Esophagus muscularis mucosa (tissue), 4 donors: Measurements from ENCODE around the gene GNB4.

Source experiments
- EP300 ChIP-seq: sonication (generic); formaldehyde crosslinking; IDR thresholded peaks from one replicate; pipeline ENCODE4 v1.6.1; 2017; ENCODE audit warnings: antibody characterized with exemption
- POLR2A ChIP-seq: fragments of 450-650 bp; IDR thresholded peaks from one replicate; pipeline ENCODE4 v1.6.1; 2017; ENCODE audit warnings: antibody characterized with exemption, moderate library complexity, mild to moderate bottlenecking, low read depth
- POLR2AphosphoS5 ChIP-seq, 2 donors: sonication (generic); formaldehyde crosslinking; IDR thresholded peaks; one replicate each; pipeline ENCODE4 v1.6.1; 2017; ENCODE audit warnings: antibody characterized with exemption in 2 of 2
- TF ChIP-seq, protein P1 (sequence below), 3 experiments: fragments of 200-600 bp in 2 of 3; fragments of 450-650 bp in 1 of 3; sonication (generic) in 2 of 3; IDR thresholded peaks; one replicate each; pipeline ENCODE4 v1.5.1; 2017 to 2019; ENCODE audit warnings: antibody characterized with exemption in 3 of 3, mild to moderate bottlenecking in 2 of 3, moderate library complexity in 1 of 3

DNA sequence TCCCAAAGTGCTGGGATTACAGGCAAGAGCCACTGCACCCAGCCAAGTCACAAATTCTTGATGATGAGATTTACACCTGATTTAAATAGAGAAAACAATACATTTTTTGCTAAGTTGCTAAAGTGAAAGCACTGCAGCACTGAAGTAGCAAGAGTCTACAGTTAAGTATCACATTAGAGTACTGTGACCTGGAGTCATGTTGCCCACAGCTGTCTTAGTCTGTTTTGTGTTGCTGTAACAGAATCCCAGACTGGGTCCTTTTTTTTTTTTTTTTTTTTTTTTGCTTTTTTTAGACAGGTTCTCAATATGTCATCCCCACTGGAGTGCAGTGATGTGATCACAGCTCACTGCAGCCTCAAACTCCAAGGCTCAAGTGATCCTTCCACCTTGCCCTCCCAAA lies 23.2 kb upstream of the GNB4 start:
- TF ChIP-seq, protein P1, sequence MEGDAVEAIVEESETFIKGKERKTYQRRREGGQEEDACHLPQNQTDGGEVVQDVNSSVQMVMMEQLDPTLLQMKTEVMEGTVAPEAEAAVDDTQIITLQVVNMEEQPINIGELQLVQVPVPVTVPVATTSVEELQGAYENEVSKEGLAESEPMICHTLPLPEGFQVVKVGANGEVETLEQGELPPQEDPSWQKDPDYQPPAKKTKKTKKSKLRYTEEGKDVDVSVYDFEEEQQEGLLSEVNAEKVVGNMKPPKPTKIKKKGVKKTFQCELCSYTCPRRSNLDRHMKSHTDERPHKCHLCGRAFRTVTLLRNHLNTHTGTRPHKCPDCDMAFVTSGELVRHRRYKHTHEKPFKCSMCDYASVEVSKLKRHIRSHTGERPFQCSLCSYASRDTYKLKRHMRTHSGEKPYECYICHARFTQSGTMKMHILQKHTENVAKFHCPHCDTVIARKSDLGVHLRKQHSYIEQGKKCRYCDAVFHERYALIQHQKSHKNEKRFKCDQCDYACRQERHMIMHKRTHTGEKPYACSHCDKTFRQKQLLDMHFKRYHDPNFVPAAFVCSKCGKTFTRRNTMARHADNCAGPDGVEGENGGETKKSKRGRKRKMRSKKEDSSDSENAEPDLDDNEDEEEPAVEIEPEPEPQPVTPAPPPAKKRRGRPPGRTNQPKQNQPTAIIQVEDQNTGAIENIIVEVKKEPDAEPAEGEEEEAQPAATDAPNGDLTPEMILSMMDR (IDR thresholded peaks at IDR 0.05) = no peak
- TF ChIP-seq POLR2A (no peak), POLR2AphosphoS5 (IDR thresholded peaks at IDR 0.05) (no peak), EP300 (no peak)
